K562 (cell line): Measurements from ENCODE around the gene TMPRSS11A.

ENCODE experiments used
- BHLHE40 ChIP-seq: IDR thresholded peaks from 2 replicates; pipeline ENCODE4 v1.6.1; 2011; ENCODE audit warnings: low read length, improper control_type of control experiment
- HOXB6 ChIP-seq: fragments of 250-450 bp; sonication (Bioruptor Pico); IDR thresholded peaks from 2 replicates; pipeline ENCODE4 v1.5.1; 2022; ENCODE audit warnings: mild to moderate bottlenecking, borderline replicate concordance
- KDM4B ChIP-seq, 2 experiments: fragments of 450-650 bp in 1 of 2; sonication (generic) in 1 of 2; IDR thresholded peaks; 2 replicates each; pipeline ENCODE4 v1.6.1; 2016 to 2017; ENCODE audit warnings: borderline replicate concordance in 2 of 2, antibody characterized with exemption in 1 of 2, low read depth in 1 of 2, mild to moderate bottlenecking in 1 of 2
- MYC ChIP-seq, 2 experiments: fragments of 250-450 bp in 1 of 2; sonication (Bioruptor Pico) in 1 of 2; IDR thresholded peaks; 2 replicates each; pipeline versions ENCODE4 v1.5.1 to v1.6.1; 2012 to 2021; ENCODE audit warnings: low read depth in 2 of 2, borderline replicate concordance in 1 of 2, improper control_type of control experiment in 1 of 2, low read length in 1 of 2, mild to moderate bottlenecking in 1 of 2, moderate library complexity in 1 of 2
- NCOA2 ChIP-seq, 2 experiments: fragments of 450-650 bp; IDR thresholded peaks; 2 replicates each; pipeline ENCODE4 v1.6.1; 2018; ENCODE audit warnings: mild to moderate bottlenecking in 2 of 2, moderate library complexity in 1 of 2; ENCODE audit not compliant: partially characterized antibody in 2 of 2
- NFE2L1 ChIP-seq: fragments of 450-650 bp; IDR thresholded peaks from 2 replicates; pipeline ENCODE4 v1.6.1; 2016; ENCODE audit warnings: missing genetic modification characterization, low read depth, mild to moderate bottlenecking, missing compliant biosample characterization, moderate library complexity, borderline replicate concordance
- SMARCC2 ChIP-seq: fragments of 450-650 bp; IDR thresholded peaks from 2 replicates; pipeline ENCODE4 v1.6.1; 2017; ENCODE audit warnings: antibody characterized with exemption, moderate library complexity, mild to moderate bottlenecking, low read depth
- ZNF274 ChIP-seq: IDR thresholded peaks from 2 replicates; pipeline ENCODE4 v1.6.1; 2011; ENCODE audit warnings: low read depth, mild to moderate bottlenecking, low read length, moderate library complexity, borderline replicate concordance
- ZZZ3 ChIP-seq: fragments of 450-650 bp; IDR thresholded peaks from 2 replicates; pipeline ENCODE4 v1.6.1; 2016; ENCODE audit warnings: antibody characterized with exemption, mild to moderate bottlenecking, moderate library complexity

- TF ChIP-seq BHLHE40: no peak
- no peak for TF ChIP-seq NCOA2 (IDR thresholded peaks at IDR 0.05; ENCODE audit: partially characterized antibody in 2 of 2)
- no peak for TF ChIP-seq KDM4B (IDR thresholded peaks at IDR 0.05; ENCODE audit: borderline replicate concordance in 2 of 2, low read depth in 1 of 2)
- no peak for TF ChIP-seq MYC (IDR thresholded peaks at IDR 0.05; ENCODE audit: low read depth, low read length)
- no peak for TF ChIP-seq MYC (CRISPR knock-in tag; IDR thresholded peaks at IDR 0.05; ENCODE audit: borderline replicate concordance, low read depth)
- no peak for TF ChIP-seq NFE2L1 (tag)
- no peak for TF ChIP-seq SMARCC2
- TF ChIP-seq ZNF274: no peak
- TF ChIP-seq HOXB6 (CRISPR knock-in tag): no peak
- TF ChIP-seq ZZZ3: no peak
Observed at GRCh38 chr4:67996127-67996526, 32.8 kb upstream of the TMPRSS11A start.
